GM21367 (cell line): ENCODE measurements around the gene NKRF.
A peak's percentile ranks its signal among the peaks of the same experiment; 100 is the strongest.
"Not testable (repeated sequence)": the region's sequence is repeated elsewhere in the genome, so short reads cannot be mapped to it uniquely, and the experiment has no call there.

Experiments used
- ATAC-seq: cut with Tn5 transposase; IDR thresholded peaks from one replicate; pipeline ENCODE4 v1.9.1; 2021; ENCODE audit not compliant: unreplicated experiment

Gene NKRF

GRCh38 chrX:119606280-119607017, at the start of gene NKRF:
Gene NKRF (minus strand): TSS chrX:119606424.
- peak; percentile 78 for ATAC-seq

DNA sequence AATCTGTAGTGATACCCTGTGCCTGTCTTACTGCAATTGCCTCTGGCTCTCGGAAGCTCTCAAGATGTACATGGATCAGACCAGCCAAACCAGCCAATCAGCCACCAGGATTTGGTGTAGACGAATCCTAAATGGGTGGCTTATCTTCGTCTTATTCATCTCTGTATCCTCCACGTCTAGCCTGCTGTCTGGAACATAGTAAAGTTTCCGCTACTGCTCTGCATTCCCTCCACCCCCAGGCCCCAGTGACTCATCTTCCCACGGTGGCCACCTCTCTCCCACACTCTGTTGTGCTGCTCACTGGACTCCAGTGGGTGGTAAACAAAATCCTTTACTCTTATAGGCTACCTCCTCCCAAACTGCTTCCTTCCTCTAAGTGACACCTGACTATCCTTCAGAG, 48.9 kb upstream of the NKRF start:
- ATAC-seq: no peak

- ATAC-seq: no peak
Measured at GRCh38 chrX:119654112-119654531, 47.9 kb upstream of the NKRF start.

GRCh38 chrX:119648421-119648775, 42.2 kb upstream of the NKRF start:
- ATAC-seq: peak; percentile 9

DNA sequence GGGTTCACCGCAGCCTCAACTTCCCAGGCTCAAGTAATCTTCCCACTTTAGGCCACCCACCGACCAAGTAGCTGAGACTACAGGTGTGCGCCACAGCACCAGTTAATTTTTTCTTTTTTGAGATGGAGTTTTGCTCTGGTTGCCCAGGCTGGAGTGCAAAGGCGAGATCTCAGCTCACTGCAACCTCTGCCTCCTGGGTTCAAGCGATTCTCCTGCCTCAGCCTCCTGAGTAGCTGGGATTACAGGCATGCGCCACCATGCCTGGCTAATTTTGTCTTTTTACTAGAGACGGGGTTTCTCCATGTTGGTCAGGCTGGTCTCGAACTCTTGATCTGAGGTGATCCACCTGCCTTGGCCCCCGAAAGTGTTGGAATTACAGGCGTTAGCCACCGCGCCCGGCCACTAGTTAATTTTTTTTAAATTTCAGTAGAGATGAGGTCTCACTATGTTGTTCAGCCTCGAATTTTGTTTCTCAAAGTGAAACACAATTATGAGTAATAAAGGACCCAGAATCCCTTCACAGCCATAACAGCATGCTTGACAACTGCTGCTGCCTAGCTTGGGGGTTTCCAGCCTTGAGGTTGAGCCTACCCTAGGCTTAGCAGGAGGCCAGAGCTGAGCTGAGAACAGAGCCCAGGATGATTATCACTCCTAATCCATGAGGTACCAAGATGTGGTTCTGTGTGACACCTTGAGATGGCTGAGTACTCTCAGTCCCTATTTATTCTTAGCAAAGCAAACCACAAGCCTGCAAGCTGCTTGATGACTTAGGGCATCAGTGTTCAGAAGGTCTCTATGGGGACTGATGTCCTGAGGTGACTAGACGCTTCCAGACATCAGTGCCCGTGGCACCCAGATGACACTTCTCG, 41.6 kb upstream of the NKRF start:
- peak; percentile 82 for ATAC-seq

- ATAC-seq: no peak
Measured at GRCh38 chrX:119647089-119647488, 40.9 kb upstream of the NKRF start.

GRCh38 chrX:119646515-119646914, 40.3 kb upstream of the NKRF start:
- ATAC-seq: no peak

DNA sequence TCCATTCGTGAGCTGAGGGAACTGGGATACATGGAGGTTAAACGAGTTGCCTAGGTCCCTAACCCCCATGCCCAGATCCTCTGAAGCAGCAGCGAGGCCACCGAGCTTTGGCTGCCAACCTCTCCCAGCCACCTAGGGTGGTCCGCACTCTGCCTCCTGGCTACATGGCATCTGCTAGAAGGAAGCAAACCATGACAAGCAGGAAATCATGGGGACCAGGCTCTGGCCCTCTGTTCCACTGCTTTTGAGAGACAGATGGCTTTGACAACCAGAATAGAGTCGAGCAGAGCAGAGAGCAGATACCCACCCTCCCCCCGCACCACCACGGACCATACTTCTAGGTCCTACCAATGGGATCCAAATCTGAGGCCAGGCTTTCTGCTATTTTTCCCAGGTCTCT, 37.5 kb upstream of the NKRF start:
- ATAC-seq: no peak

GRCh38 chrX:119640731-119641170, 34.5 kb upstream of the NKRF start:
- no peak for ATAC-seq

GRCh38 chrX:119638725-119639471, 32.7 kb upstream of the NKRF start:
- ATAC-seq: peak; percentile 68

DNA sequence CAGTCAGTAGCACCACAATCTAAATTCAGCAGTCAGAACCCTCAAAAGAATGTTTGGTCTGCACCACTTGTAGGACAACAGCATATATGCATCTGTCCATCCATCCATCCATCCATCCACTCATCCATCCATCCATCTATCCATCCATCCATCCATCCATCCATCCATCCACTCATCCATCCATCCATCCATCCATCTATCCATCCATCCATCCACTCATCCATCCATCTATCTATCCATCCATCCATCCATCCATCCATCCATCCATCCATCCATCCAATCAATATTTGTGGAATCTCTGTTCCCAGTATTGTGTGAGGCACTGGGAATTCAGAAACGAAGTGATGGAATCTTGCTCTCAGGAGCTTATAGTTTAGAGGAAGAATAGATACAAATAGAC, 31.2 kb upstream of the NKRF start:
- ATAC-seq: not testable (repeated sequence)

DNA sequence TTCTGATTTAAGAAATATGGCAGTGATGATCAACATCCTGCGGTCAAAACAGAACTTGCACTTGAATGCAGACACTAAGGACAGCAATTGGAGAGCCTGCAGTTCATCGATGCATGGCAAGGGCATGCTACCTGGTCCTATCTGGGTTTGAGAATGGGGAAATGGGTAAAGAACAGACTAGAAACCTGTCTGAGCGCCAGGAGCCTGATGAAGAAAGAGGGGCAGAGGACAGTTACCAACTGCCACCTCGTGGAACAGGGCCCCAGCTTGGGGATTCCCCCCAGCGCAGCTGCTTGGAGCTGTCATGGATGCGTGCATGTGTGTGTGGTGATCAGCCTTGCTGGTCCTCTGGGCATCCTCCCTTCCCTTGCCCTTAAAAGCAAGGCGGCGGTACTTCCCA, 30.2 kb upstream of the NKRF start:
- ATAC-seq: peak; percentile 47

DNA sequence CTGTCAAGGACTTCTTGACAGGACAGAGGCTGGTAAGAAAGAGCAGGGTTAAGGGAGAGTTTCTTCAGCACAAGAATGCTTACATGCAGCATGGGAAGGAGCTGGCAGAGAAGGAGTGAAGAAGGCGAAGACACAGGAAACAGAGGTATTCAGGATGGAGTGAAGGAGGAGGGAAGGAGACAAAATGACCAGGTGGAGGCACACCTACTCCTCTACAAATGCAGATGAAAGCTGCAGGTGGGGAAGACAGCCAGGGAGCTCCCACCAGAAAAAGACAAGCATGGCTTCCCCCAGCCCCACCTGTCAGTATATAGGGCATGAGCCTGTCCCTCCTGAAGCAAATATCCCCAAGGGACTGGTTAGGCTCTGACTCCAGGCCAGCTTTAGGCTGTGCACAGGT, 29.6 kb upstream of the NKRF start:
- ATAC-seq: no peak

- no peak for ATAC-seq
Measured at GRCh38 chrX:119635179-119635578, 29.0 kb upstream of the NKRF start.

DNA sequence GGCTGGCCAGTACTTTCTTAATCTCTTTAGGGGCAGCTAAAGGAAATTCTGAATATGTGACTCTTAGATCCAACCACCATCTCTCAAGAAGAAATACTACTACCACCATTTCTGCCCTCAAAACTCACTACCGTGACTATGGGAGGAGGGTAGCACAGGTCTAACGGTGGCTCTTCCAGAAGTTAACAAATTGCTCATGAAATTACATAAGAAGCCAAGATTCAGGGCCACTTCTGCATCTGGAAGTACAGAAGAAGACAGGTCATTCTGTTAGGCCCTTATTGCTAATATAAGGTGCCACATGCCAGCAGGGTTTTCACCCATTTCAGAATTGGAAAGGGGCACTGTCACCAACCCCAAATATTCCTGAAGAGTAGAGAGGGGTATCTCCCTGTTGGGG, 19.6 kb upstream of the NKRF start:
- ATAC-seq: no peak

DNA sequence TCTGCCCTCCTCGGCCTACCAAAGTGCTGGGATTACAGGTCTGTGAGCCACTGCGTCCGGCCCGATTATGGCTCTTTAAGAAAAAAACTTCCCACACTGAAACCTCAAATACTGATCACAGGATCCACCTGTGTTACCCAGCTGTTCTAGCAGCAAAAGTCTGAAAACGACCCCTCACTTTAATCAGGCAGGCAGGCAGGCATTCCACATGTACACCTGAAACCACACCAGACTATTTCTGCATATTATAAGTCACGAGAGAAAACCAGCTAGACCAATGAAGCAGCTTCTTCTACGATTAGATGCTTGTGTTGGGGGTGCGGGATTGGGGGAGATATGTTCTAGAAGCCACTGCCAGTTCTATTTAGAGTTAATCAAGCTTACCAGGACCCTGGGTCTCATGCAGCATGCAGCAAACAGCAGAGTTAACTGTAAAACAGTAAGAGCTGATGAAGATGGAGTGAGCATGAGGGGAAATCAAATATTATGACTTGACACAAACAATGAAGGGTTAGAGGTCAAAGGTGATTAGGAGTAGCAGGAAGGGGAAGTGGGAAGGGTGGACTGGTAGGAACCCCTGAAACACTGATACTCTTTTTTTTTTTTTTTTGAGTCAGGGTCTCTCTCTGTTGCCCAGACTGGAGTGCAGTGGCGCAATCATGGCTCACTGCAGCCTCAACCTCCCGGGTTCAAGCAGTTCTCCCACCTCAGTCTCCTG, 18.9 kb upstream of the NKRF start:
- ATAC-seq: no peak

DNA sequence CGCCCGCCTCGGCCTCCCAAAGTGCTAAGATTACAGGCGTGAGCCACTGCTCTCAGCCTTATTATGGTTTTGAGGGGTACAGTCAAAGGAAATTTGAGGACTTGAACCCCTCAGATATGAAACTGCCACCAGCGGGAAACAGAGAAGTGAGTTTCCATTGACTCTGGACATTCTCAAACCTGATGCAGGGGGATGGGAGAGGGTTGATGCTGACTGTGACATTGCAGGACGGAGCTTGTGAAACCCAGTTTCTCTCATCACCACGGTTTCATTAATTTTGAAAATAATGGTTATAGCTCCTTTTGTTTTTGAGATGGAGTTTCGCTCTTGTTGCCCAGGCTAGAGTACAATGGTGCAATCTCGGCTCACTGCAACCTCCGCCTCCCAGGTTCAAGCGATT, 18.2 kb upstream of the NKRF start:
- no peak for ATAC-seq

GRCh38 chrX:119622356-119623232, 16.4 kb upstream of the NKRF start:
- no peak for ATAC-seq

DNA sequence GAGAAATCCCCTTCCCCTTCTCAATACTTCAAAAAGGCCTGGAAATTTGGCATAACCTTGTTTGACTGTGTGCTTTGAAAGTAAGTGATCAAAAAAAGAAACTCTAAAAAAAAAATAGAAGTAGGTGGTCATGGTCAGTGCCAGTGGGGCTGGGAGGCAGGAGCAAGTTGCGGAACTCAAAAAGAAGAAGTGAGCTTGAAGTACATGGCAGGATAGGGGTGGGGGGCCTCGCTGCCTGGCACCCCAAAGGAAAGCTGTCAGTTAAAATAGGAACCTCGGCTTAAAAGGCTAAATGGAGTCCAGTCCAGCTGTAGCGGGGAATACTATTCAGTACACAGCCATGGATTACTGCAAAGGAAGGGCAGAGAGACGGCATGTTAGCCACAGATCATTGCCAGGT, 12.2 kb upstream of the NKRF start:
- ATAC-seq: no peak
